ENCODE data around the gene HTR4. TPM values are rescaled to one million over a fixed set of nuclear protein-coding genes. Genes with fewer than 3 reads are reported as not detected.
"Not testable (repeated sequence)": the region's sequence is repeated elsewhere in the genome, so short reads cannot be mapped to it uniquely, and the experiment has no call there.

The HTR4 gene
- polyA plus RNA-seq, 1 donor (not counting 4 experiments of a cell fraction or from before 2014, with no cell fraction given), result not detected

DNA sequence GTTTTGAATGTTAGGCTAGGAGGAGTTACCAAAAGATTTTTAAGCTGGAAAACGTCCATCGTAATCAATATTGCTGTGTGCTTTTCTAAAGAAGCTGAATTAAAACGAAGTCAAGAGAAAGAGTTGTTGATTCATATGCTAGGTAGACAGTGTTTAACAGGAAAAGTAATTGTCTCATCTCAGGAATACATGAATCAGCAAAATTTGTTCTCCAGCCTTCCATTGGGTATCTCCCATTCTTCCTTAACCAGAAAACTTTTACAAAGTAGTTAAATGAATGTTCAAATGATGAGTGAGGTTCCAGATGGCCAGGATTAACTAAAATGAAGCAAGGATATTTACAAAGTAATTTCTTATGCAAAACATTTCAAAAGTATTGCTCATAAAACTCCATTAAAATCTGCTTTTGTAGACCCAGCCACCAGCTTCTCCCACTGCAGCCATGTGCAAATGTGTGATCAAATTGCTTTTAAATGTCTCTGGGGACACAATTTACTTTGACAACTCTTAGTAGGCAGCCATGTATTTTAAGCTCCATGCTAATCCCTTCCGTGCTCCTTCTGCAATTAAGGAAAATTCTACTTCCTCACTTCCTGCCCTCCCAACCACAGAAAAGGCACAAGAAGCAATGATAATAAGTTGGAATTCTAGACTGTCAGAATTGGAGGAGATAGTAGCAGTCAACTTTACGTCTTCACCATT is 121.2 kb downstream of the HTR4 start:
- H4K20me1 ChIP-seq (ENCODE audit: control insufficient read depth, extremely low read depth, insufficient read depth, low read length), result no peaks in the 10 kb centered on the region
- FAIRE-seq, result no peak
- dilution Hi-C loops (cut with MboI; ENCODE audit: extremely low pct_ligation_motif_present, low sequenced_read_pairs), result no loop called here

DNA sequence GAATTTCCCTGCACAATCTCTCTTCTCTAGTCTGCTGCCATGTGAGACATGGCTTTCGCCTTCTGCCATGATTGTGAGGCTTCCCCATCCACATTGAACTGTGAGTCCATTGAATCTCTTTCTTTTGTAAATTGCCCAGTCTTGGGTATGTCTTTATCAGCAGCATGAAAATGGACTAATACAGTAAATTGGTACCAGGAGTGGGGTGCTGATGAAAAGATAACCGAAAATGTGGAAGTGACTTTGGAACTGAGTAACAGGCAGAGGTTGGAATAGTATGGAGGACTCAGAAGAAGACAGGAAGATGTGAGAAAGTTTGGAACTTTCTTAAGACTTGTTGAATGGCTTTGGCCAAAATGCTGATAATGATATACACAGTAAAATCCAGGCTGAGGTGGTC is 124.9 kb downstream of the HTR4 start:
- FAIRE-seq; H2AFZ ChIP-seq (ENCODE audit: control insufficient read depth, low read length); dilution Hi-C loops (cut with MboI; ENCODE audit: extremely low pct_ligation_motif_present, low sequenced_read_pairs); H3K4me1 ChIP-seq (ENCODE audit: control insufficient read depth, extremely low read depth, insufficient read depth, low read length); H3K27me3 ChIP-seq (ENCODE audit: control insufficient read depth, extremely low read depth, insufficient read depth, low read length); H3K79me2 ChIP-seq (ENCODE audit: control insufficient read depth, insufficient read depth, low read length); H3K9ac ChIP-seq (ENCODE audit: control insufficient read depth, extremely low read depth, insufficient read depth, low read length); DNase-seq (ENCODE audit: low read depth, low spot score); H3K27ac ChIP-seq (ENCODE audit: control insufficient read depth, insufficient read depth, low read length); H3K9me1 ChIP-seq (ENCODE audit: control insufficient read depth, extremely low read depth, insufficient read depth, low read length); H3K4me3 ChIP-seq (ENCODE audit: control insufficient read depth in 2 of 3, extremely low read depth in 1 of 3, insufficient read depth in 2 of 3, low read depth in 1 of 3, low read length in 3 of 3); H3K36me3 ChIP-seq (ENCODE audit: control insufficient read depth in 2 of 2, extremely low read depth in 1 of 2, insufficient read depth in 2 of 2, low read length in 2 of 2); H4K20me1 ChIP-seq (ENCODE audit: control insufficient read depth, extremely low read depth, insufficient read depth, low read length); H3K9me3 ChIP-seq (ENCODE audit: control insufficient read depth, low read depth, low read length); H3K4me2 ChIP-seq (ENCODE audit: control insufficient read depth, extremely low read depth, insufficient read depth, low read depth, low read length): not testable (repeated sequence)

More for the DNA sequence above, 121.2 kb downstream of the HTR4 start:
- no peaks in the 10 kb centered on the region for H3K79me2 ChIP-seq (ENCODE audit: control insufficient read depth, insufficient read depth, low read length)
- no peaks in the 10 kb centered on the region for H3K4me1 ChIP-seq (ENCODE audit: control insufficient read depth, extremely low read depth, insufficient read depth, low read length)
- no peak for TF ChIP-seq EZH2 (IDR thresholded peaks at IDR 0.05; ENCODE audit: low read length)
- TF ChIP-seq CTCF (optimal IDR thresholded peaks at IDR 0.05 in 1 of 3, IDR thresholded peaks at IDR 0.05 in 1 of 3, conservative IDR thresholded peaks at IDR 0.05 in 1 of 3; ENCODE audit: extremely low read depth in 1 of 3, insufficient read depth in 2 of 3, low read length in 3 of 3), result no peak
- H3K9me1 ChIP-seq (ENCODE audit: control insufficient read depth, extremely low read depth, insufficient read depth, low read length), result no peaks in the 10 kb centered on the region
- no peaks in the 10 kb centered on the region for H3K36me3 ChIP-seq (ENCODE audit: control insufficient read depth in 2 of 2, extremely low read depth in 1 of 2, insufficient read depth in 2 of 2, low read length in 2 of 2)
- H3K27ac ChIP-seq (ENCODE audit: control insufficient read depth, insufficient read depth, low read length), result no peak overlapping the region
- no peak overlapping the region for H3K9ac ChIP-seq (ENCODE audit: control insufficient read depth, extremely low read depth, insufficient read depth, low read length)
- no peak overlapping the region for H2AFZ ChIP-seq (ENCODE audit: control insufficient read depth, low read length)
- no peak overlapping the region for H3K4me2 ChIP-seq (ENCODE audit: control insufficient read depth, extremely low read depth, insufficient read depth, low read depth, low read length)
- no peak overlapping the region for H3K4me3 ChIP-seq (ENCODE audit: control insufficient read depth in 2 of 3, extremely low read depth in 1 of 3, insufficient read depth in 2 of 3, low read depth in 1 of 3, low read length in 3 of 3)
- H3K27me3 ChIP-seq (ENCODE audit: control insufficient read depth, extremely low read depth, insufficient read depth, low read length), result no peaks in the 10 kb centered on the region
- peaks cover 3% of the 10 kb centered on the region for H3K9me3 ChIP-seq (ENCODE audit: control insufficient read depth, low read depth, low read length)
- no peak for DNase-seq (ENCODE audit: low read depth, low spot score)

- H3K36me3 ChIP-seq (ENCODE audit: control insufficient read depth in 2 of 2, extremely low read depth in 1 of 2, insufficient read depth in 2 of 2, low read length in 2 of 2), result no peaks in the 10 kb centered on the region
- dilution Hi-C loops (cut with MboI; ENCODE audit: extremely low pct_ligation_motif_present, low sequenced_read_pairs), result no loop called here
- no peak for DNase-seq (ENCODE audit: low read depth, low spot score)
- no peaks in the 10 kb centered on the region for H3K27me3 ChIP-seq (ENCODE audit: control insufficient read depth, extremely low read depth, insufficient read depth, low read length)
- no peaks in the 10 kb centered on the region for H3K79me2 ChIP-seq (ENCODE audit: control insufficient read depth, insufficient read depth, low read length)
- no peak overlapping the region for H3K27ac ChIP-seq (ENCODE audit: control insufficient read depth, insufficient read depth, low read length)
- FAIRE-seq, result no peak
- TF ChIP-seq CTCF (optimal IDR thresholded peaks at IDR 0.05 in 1 of 3, IDR thresholded peaks at IDR 0.05 in 1 of 3, conservative IDR thresholded peaks at IDR 0.05 in 1 of 3; ENCODE audit: extremely low read depth in 1 of 3, insufficient read depth in 2 of 3, low read length in 3 of 3), result no peak
- TF ChIP-seq EZH2 (IDR thresholded peaks at IDR 0.05; ENCODE audit: low read length), result no peak
- no peak overlapping the region for H3K9ac ChIP-seq (ENCODE audit: control insufficient read depth, extremely low read depth, insufficient read depth, low read length)
- H3K9me3 ChIP-seq (ENCODE audit: control insufficient read depth, low read depth, low read length), result peaks cover 3% of the 10 kb centered on the region
- no peak overlapping the region for H3K4me3 ChIP-seq (ENCODE audit: control insufficient read depth in 2 of 3, extremely low read depth in 1 of 3, insufficient read depth in 2 of 3, low read depth in 1 of 3, low read length in 3 of 3)
- no peaks in the 10 kb centered on the region for H3K4me1 ChIP-seq (ENCODE audit: control insufficient read depth, extremely low read depth, insufficient read depth, low read length)
- no peak overlapping the region for H3K4me2 ChIP-seq (ENCODE audit: control insufficient read depth, extremely low read depth, insufficient read depth, low read depth, low read length)
- H4K20me1 ChIP-seq (ENCODE audit: control insufficient read depth, extremely low read depth, insufficient read depth, low read length), result no peaks in the 10 kb centered on the region
- no peak overlapping the region for H2AFZ ChIP-seq (ENCODE audit: control insufficient read depth, low read length)
- H3K9me1 ChIP-seq (ENCODE audit: control insufficient read depth, extremely low read depth, insufficient read depth, low read length), result no peaks in the 10 kb centered on the region
Measured at GRCh38 chr5:148524721-148525120, 129.6 kb downstream of the HTR4 start.

Data from keratinocyte (primary cell).